Spleen (tissue), 11 donors: ENCODE data around the gene CSGALNACT2. TPM values are rescaled to one million over a fixed set of nuclear protein-coding genes. Genes with fewer than 3 reads are reported as not detected.

Source experiments
- DNase-seq: peaks from one replicate; pipeline ENCODE4 v3.0.0-alpha.2; 2020
- H3K27ac ChIP-seq, 8 donors: fragments of 200-600 bp; sonication (generic) in 7 of 8; 1 replicate in 4 of 8; 2 replicates in 4 of 8; pipeline versions ENCODE4 v1.5.0 to v1.8.0; 2016 to 2021; ENCODE audit warnings: inconsistent platforms in 4 of 8, mild to moderate bottlenecking in 4 of 8, moderate library complexity in 1 of 8
- H3K27me3 ChIP-seq, 7 donors: fragments of 200-600 bp; sonication (generic) in 6 of 7; replicated peaks in 1 of 7; 1 replicate in 4 of 7; 2 replicates in 3 of 7; pipeline versions ENCODE4 v1.5.0 to v1.8.0; 2016 to 2021; ENCODE audit warnings: inconsistent platforms in 3 of 7, mild to moderate bottlenecking in 1 of 7
- H3K36me3 ChIP-seq, 6 donors: fragments of 200-600 bp; sonication (generic) in 5 of 6; 1 replicate in 4 of 6; 2 replicates in 2 of 6; pipeline versions ENCODE4 v1.5.0 to v1.8.0; 2016 to 2021; ENCODE audit warnings: inconsistent platforms in 2 of 6
- H3K4me1 ChIP-seq, 6 donors: fragments of 200-600 bp; sonication (generic) in 5 of 6; 1 replicate in 3 of 6; 2 replicates in 3 of 6; pipeline versions ENCODE4 v1.5.0 to v1.8.0; 2016 to 2021; ENCODE audit warnings: inconsistent platforms in 3 of 6
- H3K4me3 ChIP-seq, 8 donors: fragments of 200-600 bp; sonication (generic) in 7 of 8; 1 replicate in 4 of 8; 2 replicates in 4 of 8; pipeline versions ENCODE4 v1.5.0 to v1.8.0; 2016 to 2021; ENCODE audit warnings: inconsistent platforms in 4 of 8, mild to moderate bottlenecking in 4 of 8, moderate library complexity in 2 of 8
- H3K9me3 ChIP-seq, 8 donors: fragments of 200-600 bp; sonication (generic) in 7 of 8; 1 replicate in 4 of 8; 2 replicates in 4 of 8; pipeline versions ENCODE4 v1.5.0 to v1.8.0; 2016 to 2021; ENCODE audit warnings: inconsistent platforms in 4 of 8
- POLR2A ChIP-seq, 3 donors: fragments of 450-650 bp; IDR thresholded peaks; one replicate each; pipeline ENCODE4 v1.5.1; 2017; ENCODE audit warnings: antibody characterized with exemption in 3 of 3, mild to moderate bottlenecking in 1 of 3
- POLR2AphosphoS5 ChIP-seq, 3 donors: sonication (generic); formaldehyde crosslinking; IDR thresholded peaks; one replicate each; pipeline ENCODE4 v1.5.1; 2017; ENCODE audit warnings: antibody characterized with exemption in 3 of 3
- WGBS, 5 donors: extraction: QIAGEN DNeasy Blood & Tissue Kit in 3 of 5; methylation state at CpG; one replicate each; pipeline versions ENCODE4 v1.1.5 to v1.1.7; 2013 to 2018; 5-methylcytosine and 5-hydroxymethylcytosine counted together
- intact Hi-C: fragments of 100-400 bp; cut with DNase I; formaldehyde crosslinking; loops from one replicate; pipeline ENCODE4 v1.15.0; 2023; ENCODE audit warnings: low total_unique reads
- polyA plus RNA-seq, 3 donors: library from polyadenylated mRNA; stranded (reverse); fragments of 200-250 nt; gene quantifications; one replicate each; pipeline ENCODE4 v1.2.1, GENCODE V29; 2013
- total RNA-seq, 7 donors: library from RNA; depleted of rRNA in 3 of 7; stranded (reverse); fragments of >200 nt in 3 of 7; fragmentation: NEBNext Ultra II Directional in 4 of 7; extraction: Animal tissue kit (Norgen Biotek cat#: 25700) in 4 of 7; gene quantifications; one replicate each; pipeline versions ENCODE4 v1.1.0 to v1.2.1, GENCODE V29; 2016 to 2021
- TF ChIP-seq, protein P1 (sequence below), 11 experiments: fragments of 200-600 bp in 7 of 11; fragments of 450-650 bp in 4 of 11; sonication (generic) in 4 of 11; IDR thresholded peaks in 8 of 11; conservative IDR thresholded peaks in 3 of 11; 1 replicate in 7 of 11; 2 replicates in 4 of 11; pipeline versions ENCODE4 v1.4.0 to v1.8.0; 2016 to 2021; ENCODE audit warnings: antibody characterized with exemption in 11 of 11, inconsistent platforms in 4 of 11, mild to moderate bottlenecking in 1 of 11
- donor health status: healthy with polysubstance abuse.
- donor health status: DM: no; HTN: no; CAD: no; lungs with moderate emphysema.
- donor health status: DM: no; HTN: no; CAD: no.
- donor health status: Bipolar disorder and iron deficiency.
- donor health status: healthy.
- donor health status: DM: no; HTN: no; CAD: no.
- donor health status: DM: yes; HTN: yes; CAD: no.

CSGALNACT2 gene
- total and polyA plus RNA-seq, 10 donors, result 8.1 to 77.1 (median 34.2) TPM

DNA sequence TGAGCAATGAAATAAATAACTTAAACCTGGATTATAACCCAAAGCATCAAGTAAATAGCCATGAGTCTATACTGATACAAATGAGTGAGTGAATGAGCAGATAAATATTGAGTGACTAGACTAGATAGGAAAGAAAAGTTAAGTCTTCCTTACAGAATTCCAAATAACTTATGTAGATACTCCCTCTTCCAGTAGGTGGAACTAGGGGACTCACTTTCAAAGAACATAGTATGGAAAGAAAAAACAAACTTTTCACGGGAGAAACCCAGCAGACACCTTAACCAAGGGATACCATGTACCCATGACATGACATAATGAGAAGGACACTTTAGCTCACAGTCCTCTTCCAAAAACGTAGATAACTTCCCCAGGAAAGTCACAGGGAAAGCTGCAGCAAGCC is 32.2 kb downstream of the CSGALNACT2 start:
- intact Hi-C loops, result no loop called here
- TF ChIP-seq POLR2AphosphoS5 (IDR thresholded peaks at IDR 0.05), result no peak
- no peak for TF ChIP-seq POLR2A (IDR thresholded peaks at IDR 0.05)
- TF ChIP-seq, protein P1, sequence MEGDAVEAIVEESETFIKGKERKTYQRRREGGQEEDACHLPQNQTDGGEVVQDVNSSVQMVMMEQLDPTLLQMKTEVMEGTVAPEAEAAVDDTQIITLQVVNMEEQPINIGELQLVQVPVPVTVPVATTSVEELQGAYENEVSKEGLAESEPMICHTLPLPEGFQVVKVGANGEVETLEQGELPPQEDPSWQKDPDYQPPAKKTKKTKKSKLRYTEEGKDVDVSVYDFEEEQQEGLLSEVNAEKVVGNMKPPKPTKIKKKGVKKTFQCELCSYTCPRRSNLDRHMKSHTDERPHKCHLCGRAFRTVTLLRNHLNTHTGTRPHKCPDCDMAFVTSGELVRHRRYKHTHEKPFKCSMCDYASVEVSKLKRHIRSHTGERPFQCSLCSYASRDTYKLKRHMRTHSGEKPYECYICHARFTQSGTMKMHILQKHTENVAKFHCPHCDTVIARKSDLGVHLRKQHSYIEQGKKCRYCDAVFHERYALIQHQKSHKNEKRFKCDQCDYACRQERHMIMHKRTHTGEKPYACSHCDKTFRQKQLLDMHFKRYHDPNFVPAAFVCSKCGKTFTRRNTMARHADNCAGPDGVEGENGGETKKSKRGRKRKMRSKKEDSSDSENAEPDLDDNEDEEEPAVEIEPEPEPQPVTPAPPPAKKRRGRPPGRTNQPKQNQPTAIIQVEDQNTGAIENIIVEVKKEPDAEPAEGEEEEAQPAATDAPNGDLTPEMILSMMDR (IDR thresholded peaks at IDR 0.05 in 8 of 11, conservative IDR thresholded peaks at IDR 0.05 in 3 of 11), result no peak
- no peak for DNase-seq
- Histone ChIP-seq H3K9me3 (no peaks in the 10 kb centered on the region), H3K36me3 (peaks cover 0 to 85% (median 22%) of the 10 kb centered on the region in 6 donors), H3K4me3 (no peak overlapping the region), H3K27me3 (no peaks in the 10 kb centered on the region), H3K4me1 (peaks cover 0 to 69% (median 16%) of the 10 kb centered on the region in 6 donors), H3K27ac (peak overlapping the region in 5 of 8 donors; percentile 30 to 85 (median 67))
- WGBS, 5 donors, result 49 to 86% (median 81%) methylated on average over 2 of the region's 2 CpGs

DNA sequence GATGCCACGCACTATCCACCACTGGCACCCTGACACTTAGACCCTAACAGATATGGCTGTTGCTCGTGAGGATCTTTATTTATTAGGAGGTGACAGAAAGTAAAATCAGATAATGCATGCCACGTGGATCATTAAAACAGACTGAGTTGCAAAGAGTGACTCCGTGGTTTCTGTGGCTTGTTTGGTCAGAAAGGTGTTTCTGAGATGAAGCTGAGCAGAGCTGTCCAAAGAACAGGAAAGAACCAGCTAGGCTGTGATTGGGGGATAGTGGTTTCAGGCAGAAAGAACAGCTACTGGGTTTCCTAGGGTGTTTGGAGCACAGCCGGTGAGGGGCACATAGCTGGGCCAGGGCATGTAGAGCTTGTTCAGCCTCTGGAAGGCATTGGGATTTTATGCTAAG is 34.4 kb downstream of the CSGALNACT2 start:
- H3K27me3 ChIP-seq, result no peaks in the 10 kb centered on the region
- no peak for TF ChIP-seq POLR2AphosphoS5 (IDR thresholded peaks at IDR 0.05)
- TF ChIP-seq POLR2A (IDR thresholded peaks at IDR 0.05), result no peak
- TF ChIP-seq, protein P1 (IDR thresholded peaks at IDR 0.05 in 8 of 11, conservative IDR thresholded peaks at IDR 0.05 in 3 of 11), result no peak
- peaks cover 0 to 7% (median 2%) of the 10 kb centered on the region in 8 donors for H3K9me3 ChIP-seq
- intact Hi-C loops, result no loop called here
- no peak overlapping the region for H3K4me3 ChIP-seq
- peak overlapping the region in 4 of 8 donors; percentile 42 to 85 (median 74) for H3K27ac ChIP-seq
- H3K36me3 ChIP-seq, result peaks cover 0 to 98% (median 40%) of the 10 kb centered on the region in 6 donors
- 71 to 83% (median 76%) methylated on average over 5 of the region's 5 CpGs for WGBS, 5 donors
- no peak for DNase-seq
- peaks cover 0 to 48% (median 14%) of the 10 kb centered on the region in 6 donors for H3K4me1 ChIP-seq

DNA sequence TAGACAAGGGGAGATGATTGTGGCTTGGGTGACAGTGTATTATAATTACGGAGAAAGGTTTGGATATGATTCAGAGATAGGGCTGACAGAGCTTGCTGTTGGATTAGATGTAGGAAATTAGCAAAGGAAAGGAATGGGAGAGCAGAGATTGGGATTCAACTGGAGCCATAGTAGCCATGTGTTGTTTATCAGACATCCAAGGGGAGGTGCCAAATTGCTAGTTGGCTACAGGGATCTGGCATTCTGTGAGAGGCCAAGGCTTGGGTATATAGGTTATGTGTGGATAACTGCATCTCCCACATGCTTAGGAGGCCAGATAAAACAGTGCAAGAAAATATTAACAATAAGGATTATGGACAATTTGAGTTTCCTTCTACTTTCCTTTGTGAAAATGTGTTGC is 34.9 kb downstream of the CSGALNACT2 start:
- DNase-seq, result no peak
- Histone ChIP-seq H3K27ac (peak overlapping the region in 4 of 8 donors; percentile 42 to 85 (median 74)), H3K9me3 (peaks cover 0 to 11% (median 6%) of the 10 kb centered on the region in 8 donors), H3K4me1 (peaks cover 0 to 46% (median 14%) of the 10 kb centered on the region in 6 donors), H3K4me3 (no peak overlapping the region), H3K36me3 (peaks cover 0 to 99% (median 42%) of the 10 kb centered on the region in 6 donors), H3K27me3 (no peaks in the 10 kb centered on the region)
- TF ChIP-seq, protein P1 (IDR thresholded peaks at IDR 0.05 in 8 of 11, conservative IDR thresholded peaks at IDR 0.05 in 3 of 11), result no peak
- TF ChIP-seq POLR2A (IDR thresholded peaks at IDR 0.05) (no peak), POLR2AphosphoS5 (IDR thresholded peaks at IDR 0.05) (no peak)
- intact Hi-C loops, result no loop called here
- 81 to 97% (median 96%) methylated on average over 1 of the region's 1 CpG for WGBS, 5 donors

DNA sequence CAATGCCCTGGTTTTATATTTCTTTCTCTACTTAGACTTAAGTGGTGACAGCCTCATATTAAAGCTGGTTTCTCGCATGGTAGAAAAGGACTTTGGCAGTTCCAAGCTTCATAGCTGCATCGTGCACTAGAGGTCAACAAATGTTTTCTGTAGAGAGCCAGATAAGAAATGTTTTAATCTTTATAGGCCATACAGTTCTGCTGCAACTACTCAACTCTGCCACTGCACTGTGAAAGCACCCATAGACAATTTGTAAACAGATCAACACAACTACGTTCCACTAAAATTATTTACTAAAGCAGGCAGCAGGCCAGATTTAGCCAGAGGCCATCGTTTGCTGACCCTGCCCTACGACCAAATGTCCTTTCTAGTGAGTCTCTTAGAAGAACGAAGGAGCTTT is 36.7 kb downstream of the CSGALNACT2 start:
- H3K4me1 ChIP-seq, result peaks cover 0 to 42% (median 14%) of the 10 kb centered on the region in 6 donors
- TF ChIP-seq POLR2AphosphoS5 (IDR thresholded peaks at IDR 0.05) (no peak), POLR2A (IDR thresholded peaks at IDR 0.05) (no peak)
- TF ChIP-seq, protein P1 (IDR thresholded peaks at IDR 0.05 in 8 of 11, conservative IDR thresholded peaks at IDR 0.05 in 3 of 11), result no peak
- peaks cover 0 to 27% (median 21%) of the 10 kb centered on the region in 8 donors for H3K9me3 ChIP-seq
- H3K27ac ChIP-seq, result peak overlapping the region in 6 of 8 donors; percentile 1 to 85 (median 24)
- 73 to 87% (median 81%) methylated on average over 6 of the region's 6 CpGs for WGBS, 5 donors
- H3K36me3 ChIP-seq, result peaks cover 0 to 100% (median 53%) of the 10 kb centered on the region in 6 donors
- H3K27me3 ChIP-seq, result no peaks in the 10 kb centered on the region
- intact Hi-C loops, result no loop called here
- no peak for DNase-seq
- H3K4me3 ChIP-seq, result no peak overlapping the region
